ENCODE measurements around the gene SH2D1A. TPM values are rescaled to one million over a fixed set of nuclear protein-coding genes. Genes with fewer than 3 reads are reported as not detected.

The SH2D1A gene
- total and polyA plus RNA-seq, 2 of the 4 experiments (the other 2 are of a cell fraction), result not detected

DNA sequence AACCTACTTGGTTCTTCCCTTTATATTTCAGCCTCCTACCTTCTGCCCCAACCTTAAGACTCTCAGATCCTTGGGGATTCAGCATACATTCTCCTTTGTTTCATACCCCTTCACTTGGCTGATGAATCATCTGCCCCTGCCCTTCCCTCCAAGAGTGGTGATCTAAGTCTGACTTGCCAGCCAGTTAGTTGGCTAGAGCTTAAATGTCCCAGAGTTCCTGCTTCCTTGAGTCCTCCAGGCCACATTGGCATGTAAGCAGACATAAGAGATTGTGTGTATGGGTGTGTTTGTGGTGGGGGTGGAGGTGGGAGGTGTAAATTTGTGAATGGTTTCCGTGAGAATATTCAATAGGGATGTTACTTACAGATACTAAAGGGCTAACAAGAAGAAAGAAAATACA, 17.6 kb upstream of the SH2D1A start:
- Histone ChIP-seq H3K4me2 (ENCODE audit: low read depth, low read length) (no peak overlapping the region), H2AK9ac (replicated peaks; ENCODE audit: low read depth, low read length, poor library complexity) (no peak overlapping the region), H3K9me3 (ENCODE audit: control insufficient read depth, insufficient read depth, low read length) (no peaks in the 10 kb centered on the region), H2BK5ac (ENCODE audit: low read depth, low read length, poor library complexity, severe bottlenecking) (no peak overlapping the region), H2AK5ac (ENCODE audit: low read depth, low read length) (no peak overlapping the region), H4K5ac (ENCODE audit: low read depth, low read length) (no peak overlapping the region), H3K27ac (ENCODE audit: insufficient read depth, low read length) (no peak overlapping the region), H3K36me3 (ENCODE audit: control insufficient read depth, insufficient read depth, low read length) (no peaks in the 10 kb centered on the region), H2BK20ac (ENCODE audit: low read depth, low read length) (no peak overlapping the region), H3K14ac (replicated peaks; ENCODE audit: low read depth, low read length) (no peak overlapping the region), H4K20me1 (ENCODE audit: insufficient read depth, low read length) (no peaks in the 10 kb centered on the region), H3K4me1 (ENCODE audit: control insufficient read depth, insufficient read depth, low read length) (no peaks in the 10 kb centered on the region), H4K91ac (ENCODE audit: insufficient read depth, low read depth, low read length) (no peak overlapping the region), H3K79me1 (ENCODE audit: low read depth in 1 of 2, low read length in 2 of 2) (no peaks in the 10 kb centered on the region), H3K18ac (ENCODE audit: low read depth, low read length) (no peak overlapping the region), H3K56ac (ENCODE audit: extremely low read depth, insufficient read depth, low read length) (no peak overlapping the region), H3K4ac (ENCODE audit: low read depth, low read length) (no peak overlapping the region), H3K27me3 (ENCODE audit: control insufficient read depth, insufficient read depth, low read length) (no peaks in the 10 kb centered on the region), H3K9me1 (ENCODE audit: insufficient read depth, low read length) (no peaks in the 10 kb centered on the region), H2BK15ac (ENCODE audit: low read depth, low read length) (no peak overlapping the region), H3K9ac (ENCODE audit: low read depth, low read length) (no peak overlapping the region), H2AFZ (replicated peaks; ENCODE audit: low read length, poor library complexity) (no peak overlapping the region), H4K8ac (ENCODE audit: low read depth in 2 of 2, low read length in 2 of 2) (no peak overlapping the region), H3K23ac (ENCODE audit: low read depth, low read length) (no peak overlapping the region), H2BK120ac (ENCODE audit: low read depth, low read length) (no peak overlapping the region), H3K4me3 (ENCODE audit: insufficient read depth, low read depth, low read length) (no peak overlapping the region)
- POLR2A ChIA-PET (ENCODE audit: unreplicated experiment), result no interaction called here
- BruUV-seq (replicated peaks), result no TSS peak
- ATAC-seq (ENCODE audit: low read depth) (no peak), DNase-seq (no peak)
- intact Hi-C loops (cut with micrococcal nuclease) (no loop called here), in situ Hi-C loops (cut with MboI; ENCODE audit: low sequenced_read_pairs) (no loop called here), dilution Hi-C loops (cut with HindIII; ENCODE audit: low sequenced_read_pairs, unreplicated experiment) (no loop called here)
- TF ChIP-seq, protein P1, sequence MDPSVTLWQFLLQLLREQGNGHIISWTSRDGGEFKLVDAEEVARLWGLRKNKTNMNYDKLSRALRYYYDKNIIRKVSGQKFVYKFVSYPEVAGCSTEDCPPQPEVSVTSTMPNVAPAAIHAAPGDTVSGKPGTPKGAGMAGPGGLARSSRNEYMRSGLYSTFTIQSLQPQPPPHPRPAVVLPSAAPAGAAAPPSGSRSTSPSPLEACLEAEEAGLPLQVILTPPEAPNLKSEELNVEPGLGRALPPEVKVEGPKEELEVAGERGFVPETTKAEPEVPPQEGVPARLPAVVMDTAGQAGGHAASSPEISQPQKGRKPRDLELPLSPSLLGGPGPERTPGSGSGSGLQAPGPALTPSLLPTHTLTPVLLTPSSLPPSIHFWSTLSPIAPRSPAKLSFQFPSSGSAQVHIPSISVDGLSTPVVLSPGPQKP (IDR thresholded peaks at IDR 0.05; ENCODE audit: borderline replicate concordance, low read depth, low read length), result no peak
- TF ChIP-seq CEBPB (IDR thresholded peaks at IDR 0.05; ENCODE audit: low read depth, low read length), result no peak
- TF ChIP-seq, protein P2, sequence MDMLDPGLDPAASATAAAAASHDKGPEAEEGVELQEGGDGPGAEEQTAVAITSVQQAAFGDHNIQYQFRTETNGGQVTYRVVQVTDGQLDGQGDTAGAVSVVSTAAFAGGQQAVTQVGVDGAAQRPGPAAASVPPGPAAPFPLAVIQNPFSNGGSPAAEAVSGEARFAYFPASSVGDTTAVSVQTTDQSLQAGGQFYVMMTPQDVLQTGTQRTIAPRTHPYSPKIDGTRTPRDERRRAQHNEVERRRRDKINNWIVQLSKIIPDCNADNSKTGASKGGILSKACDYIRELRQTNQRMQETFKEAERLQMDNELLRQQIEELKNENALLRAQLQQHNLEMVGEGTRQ (IDR thresholded peaks at IDR 0.05; ENCODE audit: low read depth, low read length), result no peak
- no peak for TF ChIP-seq MAFK (IDR thresholded peaks at IDR 0.05; ENCODE audit: low read depth, low read length)
- no peak for TF ChIP-seq RCOR1 (IDR thresholded peaks at IDR 0.05; ENCODE audit: insufficient replicate concordance, low read length)
- TF ChIP-seq RAD21 (IDR thresholded peaks at IDR 0.05; ENCODE audit: low read length), result no peak
- TF ChIP-seq NFE2L2 (IDR thresholded peaks at IDR 0.05; ENCODE audit: low read depth, low read length), result no peak
- no peak for TF ChIP-seq CHD1 (IDR thresholded peaks at IDR 0.05; ENCODE audit: low read depth, low read length)
- TF ChIP-seq, protein P3, sequence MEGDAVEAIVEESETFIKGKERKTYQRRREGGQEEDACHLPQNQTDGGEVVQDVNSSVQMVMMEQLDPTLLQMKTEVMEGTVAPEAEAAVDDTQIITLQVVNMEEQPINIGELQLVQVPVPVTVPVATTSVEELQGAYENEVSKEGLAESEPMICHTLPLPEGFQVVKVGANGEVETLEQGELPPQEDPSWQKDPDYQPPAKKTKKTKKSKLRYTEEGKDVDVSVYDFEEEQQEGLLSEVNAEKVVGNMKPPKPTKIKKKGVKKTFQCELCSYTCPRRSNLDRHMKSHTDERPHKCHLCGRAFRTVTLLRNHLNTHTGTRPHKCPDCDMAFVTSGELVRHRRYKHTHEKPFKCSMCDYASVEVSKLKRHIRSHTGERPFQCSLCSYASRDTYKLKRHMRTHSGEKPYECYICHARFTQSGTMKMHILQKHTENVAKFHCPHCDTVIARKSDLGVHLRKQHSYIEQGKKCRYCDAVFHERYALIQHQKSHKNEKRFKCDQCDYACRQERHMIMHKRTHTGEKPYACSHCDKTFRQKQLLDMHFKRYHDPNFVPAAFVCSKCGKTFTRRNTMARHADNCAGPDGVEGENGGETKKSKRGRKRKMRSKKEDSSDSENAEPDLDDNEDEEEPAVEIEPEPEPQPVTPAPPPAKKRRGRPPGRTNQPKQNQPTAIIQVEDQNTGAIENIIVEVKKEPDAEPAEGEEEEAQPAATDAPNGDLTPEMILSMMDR (conservative IDR thresholded peaks at IDR 0.05; ENCODE audit: low read depth, low read length), result no peak
- no peak for TF ChIP-seq RFX5 (IDR thresholded peaks at IDR 0.05; ENCODE audit: low read depth, low read length)
- TF ChIP-seq SMC3 (IDR thresholded peaks at IDR 0.05; ENCODE audit: low read depth, low read length), result no peak
- TF ChIP-seq BHLHE40 (IDR thresholded peaks at IDR 0.05; ENCODE audit: low read depth, low read length), result no peak
- no CpG with 5 or more reads among the region's 1 CpG for WGBS, 2 experiments (ENCODE audit: extremely low coverage in 2 of 2, insufficient read length in 1 of 2)
- CTCF ChIA-PET, result no interaction called here
